GM12874 (cell line): ENCODE data around the gene GOLGA6L7.

Experiments
- CTCF ChIP-seq: IDR thresholded peaks from 2 replicates; pipeline ENCODE4 v1.5.1; 2011; ENCODE audit warnings: low read depth, mild to moderate bottlenecking, control low read depth, low read length, moderate library complexity; ENCODE audit not compliant: insufficient read depth

GOLGA6L7 gene

GRCh38 chr15:28891588-28891987 lies 43.1 kb upstream of the GOLGA6L7 start:
- no peak for TF ChIP-seq CTCF

GRCh38 chr15:28890711-28891495 lies 42.5 kb upstream of the GOLGA6L7 start:
- TF ChIP-seq CTCF = no peak

GRCh38 chr15:28889346-28889745 lies 40.9 kb upstream of the GOLGA6L7 start:
- TF ChIP-seq CTCF = no peak

- TF ChIP-seq CTCF = no peak
Observed at GRCh38 chr15:28888900-28889299, 40.5 kb upstream of the GOLGA6L7 start.

- TF ChIP-seq CTCF = no peak
Observed at GRCh38 chr15:28888302-28888894, 40.0 kb upstream of the GOLGA6L7 start.

- TF ChIP-seq CTCF = no peak
Observed at GRCh38 chr15:28887339-28888174, 39.1 kb upstream of the GOLGA6L7 start.
